Skeletal muscle tissue (tissue), 4 donors: ENCODE measurements around the gene M1AP. TPM values are rescaled to one million over a fixed set of nuclear protein-coding genes. Genes with fewer than 3 reads are reported as not detected.

Experiments
- H3K27ac ChIP-seq: one replicate; pipeline ENCODE4 v1.7.0; 2013; ENCODE audit warnings: mild to moderate bottlenecking, low read depth, low read length, inconsistent platforms
- H3K27me3 ChIP-seq, 3 donors: one replicate each; pipeline ENCODE4 v1.7.0; 2013; ENCODE audit warnings: low read length in 3 of 3; ENCODE audit not compliant: control insufficient read depth in 3 of 3, insufficient read depth in 3 of 3
- H3K36me3 ChIP-seq, 3 donors: one replicate each; pipeline ENCODE4 v1.7.0; 2013; ENCODE audit warnings: low read length in 3 of 3; ENCODE audit not compliant: control insufficient read depth in 3 of 3, insufficient read depth in 3 of 3
- H3K4me1 ChIP-seq, 3 donors: one replicate each; pipeline ENCODE4 v1.7.0; 2013; ENCODE audit warnings: low read length in 3 of 3, mild to moderate bottlenecking in 3 of 3; ENCODE audit not compliant: control insufficient read depth in 3 of 3, insufficient read depth in 3 of 3
- H3K4me3 ChIP-seq, 3 donors: one replicate each; pipeline ENCODE4 v1.7.0; 2013; ENCODE audit warnings: low read length in 3 of 3
- H3K9ac ChIP-seq, 3 donors: one replicate each; pipeline ENCODE4 v1.7.0; 2013; ENCODE audit warnings: low read length in 3 of 3, mild to moderate bottlenecking in 3 of 3, moderate library complexity in 2 of 3, low read depth in 1 of 3
- H3K9me3 ChIP-seq, 3 donors: one replicate each; pipeline ENCODE4 v1.7.0; 2013; ENCODE audit warnings: low read length in 3 of 3; ENCODE audit not compliant: control insufficient read depth in 3 of 3
- total RNA-seq: library from RNA; depleted of rRNA; stranded (reverse); fragments of >200 nt; gene quantifications from one replicate; pipeline ENCODE4 v1.2.3, GENCODE V29; 2014
- donor health status: Osteomylitis.

The M1AP gene
- total RNA-seq, 1 donor from 2014 or later: not detected

- H3K36me3 ChIP-seq: peaks cover 50 to 64% (median 52%) of the 10 kb centered on the region in 3 donors
- no peaks in the 10 kb centered on the region for H3K9me3 ChIP-seq
- H3K27ac ChIP-seq: peak within 1 kb of the TSS; percentile 82
- peak within 1 kb of the TSS; percentile 93 to 99 (median 99) for H3K4me3 ChIP-seq
- H3K9ac ChIP-seq: peak within 1 kb of the TSS; percentile 89 to 100 (median 100)
- H3K27me3 ChIP-seq: no peaks in the 10 kb centered on the region
- peaks cover 25 to 31% (median 29%) of the 10 kb centered on the region in 3 donors for H3K4me1 ChIP-seq
Measured at GRCh38 chr2:74529357-74530238, 118.5 kb downstream of the M1AP start, which contains the start of the genes AUP1 and HTRA2. Gene AUP1 (minus strand): TSS chr2:74529706. CDS start chr2:74529629, 77 bp downstream. Gene HTRA2 (plus strand): TSS chr2:74529933. CDS start chr2:74530007, 74 bp downstream.

GRCh38 chr2:74528600-74529356 is 119.4 kb downstream of the M1AP start:
- Histone ChIP-seq H3K9ac (peak overlapping the region; percentile 89 to 100 (median 100)), H3K4me1 (peaks cover 25 to 31% (median 29%) of the 10 kb centered on the region in 3 donors), H3K27ac (peak overlapping the region; percentile 82), H3K27me3 (no peaks in the 10 kb centered on the region), H3K36me3 (peaks cover 48 to 61% (median 50%) of the 10 kb centered on the region in 3 donors), H3K9me3 (no peaks in the 10 kb centered on the region), H3K4me3 (peak overlapping the region; percentile 93 to 99 (median 99))

DNA sequence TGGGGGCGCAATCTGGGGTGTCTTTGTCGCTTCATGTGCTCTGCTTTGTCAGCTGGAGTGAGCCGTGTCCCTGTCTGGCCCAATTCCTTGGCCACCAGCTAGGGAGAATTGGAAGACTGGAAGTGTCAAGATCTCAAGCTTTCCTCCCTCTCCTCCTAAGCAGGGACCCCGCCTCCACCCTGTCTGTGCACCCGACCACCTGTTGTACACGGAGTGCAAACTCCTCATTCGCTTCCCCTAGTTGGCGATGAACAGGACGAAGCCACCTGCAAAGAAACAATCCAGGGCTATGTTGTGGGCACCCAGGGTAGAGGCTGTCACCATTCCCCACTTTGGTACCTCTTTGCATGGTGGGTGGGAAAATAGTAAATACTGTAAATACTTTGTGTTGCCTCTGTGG is 120.4 kb downstream of the M1AP start:
- H3K36me3 ChIP-seq: peaks cover 39 to 52% (median 40%) of the 10 kb centered on the region in 3 donors
- no peak overlapping the region for H3K9ac ChIP-seq
- peak overlapping the region in 1 of 3 donors; percentile 93 for H3K4me3 ChIP-seq

GRCh38 chr2:74526649-74527230 is 121.4 kb downstream of the M1AP start:
- peaks cover 0 to 3% (median 0%) of the 10 kb centered on the region in 3 donors for H3K27me3 ChIP-seq
- no peak overlapping the region for H3K9ac ChIP-seq
- no peak overlapping the region for H3K27ac ChIP-seq
- peaks cover 30 to 45% (median 36%) of the 10 kb centered on the region in 3 donors for H3K36me3 ChIP-seq
- no peaks in the 10 kb centered on the region for H3K9me3 ChIP-seq
- H3K4me1 ChIP-seq: peaks cover 25 to 31% (median 29%) of the 10 kb centered on the region in 3 donors
- H3K4me3 ChIP-seq: no peak overlapping the region

More for the DNA sequence above, 120.4 kb downstream of the M1AP start:
- Histone ChIP-seq H3K27me3 (no peaks in the 10 kb centered on the region), H3K27ac (no peak overlapping the region), H3K9me3 (no peaks in the 10 kb centered on the region), H3K4me1 (peaks cover 25 to 31% (median 29%) of the 10 kb centered on the region in 3 donors)

DNA sequence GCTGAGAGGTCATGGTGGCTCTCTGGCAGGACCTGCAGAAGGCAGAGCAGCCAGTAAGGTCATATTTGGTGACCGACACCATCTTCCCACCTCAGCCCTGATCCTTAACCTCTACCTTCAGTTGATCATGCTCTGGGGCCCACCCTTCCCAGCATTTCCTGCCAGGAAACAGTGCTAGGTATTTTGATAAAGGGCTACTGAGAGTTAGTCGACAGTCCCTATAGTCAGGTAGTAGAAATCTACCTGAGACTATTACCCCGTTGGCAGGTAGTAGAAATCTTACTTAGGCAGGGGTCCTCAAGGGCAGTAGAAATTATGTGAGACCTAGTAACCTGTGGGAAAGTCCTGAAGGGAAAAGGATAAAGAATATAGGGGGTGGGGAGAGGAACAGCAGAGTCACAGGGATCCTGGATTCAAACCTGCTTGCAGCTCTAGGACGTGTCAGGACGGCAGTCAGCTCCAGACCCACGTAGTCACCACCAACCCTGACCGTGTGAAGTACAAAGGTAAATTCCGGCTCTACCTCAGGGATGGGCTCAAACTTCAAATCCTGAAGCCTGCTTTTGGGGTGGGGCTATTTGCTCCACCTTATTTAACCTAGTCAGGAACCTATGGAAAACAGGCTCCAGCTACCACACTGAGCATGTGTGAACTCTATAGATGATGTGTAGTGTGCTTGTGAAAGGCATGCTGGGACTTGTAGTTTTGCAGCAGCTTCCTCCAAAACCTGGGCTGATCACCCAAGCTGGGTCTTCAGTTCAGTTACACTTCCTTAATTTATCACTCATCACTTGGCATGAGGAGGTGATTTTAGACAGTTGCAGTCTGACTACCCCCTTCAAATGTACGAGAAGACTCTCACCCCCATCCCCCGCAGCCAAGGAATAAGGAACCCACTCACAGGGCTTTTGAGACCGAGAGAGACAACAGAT is 122.1 kb downstream of the M1AP start, which contains the start of gene DQX1:
DQX1 (minus strand) TSS at position 515 of the 932 bp plus-strand sequence; CDS start at position 13, 502 bp downstream.
- Histone ChIP-seq H3K27ac (no peak within 1 kb of the TSS), H3K9ac (no peak within 1 kb of the TSS), H3K9me3 (no peaks in the 10 kb centered on the region), H3K4me3 (no peak within 1 kb of the TSS), H3K36me3 (peaks cover 28 to 39% (median 32%) of the 10 kb centered on the region in 3 donors), H3K4me1 (peaks cover 19 to 24% (median 23%) of the 10 kb centered on the region in 3 donors), H3K27me3 (peaks cover 0 to 4% (median 0%) of the 10 kb centered on the region in 3 donors)

- Histone ChIP-seq H3K27ac (no peak overlapping the region), H3K36me3 (peaks cover 28 to 35% (median 30%) of the 10 kb centered on the region in 3 donors), H3K9ac (no peak overlapping the region), H3K27me3 (peaks cover 7 to 8% (median 8%) of the 10 kb centered on the region in 3 donors), H3K9me3 (no peaks in the 10 kb centered on the region), H3K4me3 (no peak overlapping the region), H3K4me1 (peaks cover 13 to 17% (median 17%) of the 10 kb centered on the region in 3 donors)
Measured at GRCh38 chr2:74524955-74525716, 123.0 kb downstream of the M1AP start.

DNA sequence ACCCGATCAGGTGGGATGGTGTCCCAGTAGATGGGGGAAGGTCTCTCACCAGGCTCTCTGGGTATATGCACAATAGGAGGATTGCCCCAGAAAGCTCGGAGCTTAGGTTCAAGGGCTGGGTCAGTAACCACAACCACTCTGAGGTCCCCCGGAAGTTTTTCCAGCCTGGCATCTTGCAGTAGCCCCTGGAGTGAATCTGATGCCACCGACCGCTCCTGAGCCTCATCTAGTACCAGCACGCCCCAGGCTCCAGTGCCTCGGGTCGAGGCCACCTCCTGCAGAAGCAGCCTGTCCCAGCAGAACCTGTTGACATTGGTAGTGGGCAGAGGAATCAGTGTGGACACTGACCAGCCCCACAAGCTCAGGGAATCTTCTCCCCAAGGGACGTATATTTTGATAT is 124.1 kb downstream of the M1AP start:
- no peaks in the 10 kb centered on the region for H3K9me3 ChIP-seq
- no peak overlapping the region for H3K9ac ChIP-seq

GRCh38 chr2:74522516-74522915 is 125.6 kb downstream of the M1AP start:
- no peak overlapping the region for H3K9ac ChIP-seq
- no peaks in the 10 kb centered on the region for H3K9me3 ChIP-seq
- peaks cover 18 to 21% (median 20%) of the 10 kb centered on the region in 3 donors for H3K36me3 ChIP-seq
- no peak overlapping the region for H3K4me3 ChIP-seq
- H3K4me1 ChIP-seq: no peaks in the 10 kb centered on the region
- peaks cover 33 to 34% (median 33%) of the 10 kb centered on the region in 3 donors for H3K27me3 ChIP-seq
- H3K27ac ChIP-seq: no peak overlapping the region

More for the DNA sequence above, 124.1 kb downstream of the M1AP start:
- Histone ChIP-seq H3K27me3 (peaks cover 18 to 19% (median 18%) of the 10 kb centered on the region in 3 donors), H3K27ac (no peak overlapping the region), H3K4me3 (no peak overlapping the region), H3K4me1 (peaks cover 11 to 15% (median 14%) of the 10 kb centered on the region in 3 donors), H3K36me3 (peaks cover 28 to 35% (median 30%) of the 10 kb centered on the region in 3 donors)
